Fibroblast of lung (primary cell): Measurements from ENCODE around the gene CPA4. TPM values are rescaled to one million over a fixed set of nuclear protein-coding genes. Genes with fewer than 3 reads are reported as not detected.
A peak's percentile ranks its signal among the peaks of the same experiment; 100 is the strongest.
"Not testable (repeated sequence)": the region's sequence is repeated elsewhere in the genome, so short reads cannot be mapped to it uniquely, and the experiment has no call there.

ENCODE experiments used
- DNase-seq, 2 donors: peaks; one replicate each; pipeline versions ENCODE4 v3.0.0 to v3.0.0-alpha.2; 2010; ENCODE audit warnings: low read depth in 2 of 2
- H2AFZ ChIP-seq: 2 replicates; pipeline ENCODE4 v1.5.1; 2012; ENCODE audit warnings: low read length, control low read depth, inconsistent platforms
- H3K27ac ChIP-seq: 2 replicates; pipeline ENCODE4 v1.5.1; 2011; ENCODE audit warnings: low read length, control low read depth; ENCODE audit not compliant: insufficient read depth
- H3K27me3 ChIP-seq: 2 replicates; pipeline ENCODE4 v1.5.1; 2011; ENCODE audit warnings: mild to moderate bottlenecking, low read length; ENCODE audit not compliant: control insufficient read depth, insufficient read depth
- H3K36me3 ChIP-seq: 2 replicates; pipeline ENCODE4 v1.5.1; 2011; ENCODE audit warnings: low read length; ENCODE audit not compliant: control insufficient read depth, insufficient read depth
- H3K4me1 ChIP-seq: 2 replicates; pipeline ENCODE4 v1.5.1; 2011; ENCODE audit warnings: low read length; ENCODE audit not compliant: control insufficient read depth, insufficient read depth; ENCODE audit errors: extremely low read depth
- H3K4me2 ChIP-seq: 2 replicates; pipeline ENCODE4 v1.5.1; 2011; ENCODE audit warnings: low read length, control low read depth; ENCODE audit not compliant: insufficient read depth; ENCODE audit errors: extremely low read depth
- H3K4me3 ChIP-seq, 4 experiments: fragments of 200-600 bp in 1 of 4; sonication (generic) in 1 of 4; replicated peaks in 1 of 4; 2 replicates each; pipeline ENCODE4 v1.5.1; 2011 to 2016; ENCODE audit warnings: low read length in 4 of 4, low read depth in 3 of 4, mild to moderate bottlenecking in 3 of 4, control low read depth in 2 of 4, inconsistent platforms in 1 of 4, mixed read lengths in 1 of 4; ENCODE audit not compliant: insufficient read depth in 1 of 4; ENCODE audit errors: control extremely low read depth in 1 of 4
- H3K79me2 ChIP-seq: 2 replicates; pipeline ENCODE4 v1.5.1; 2012; ENCODE audit warnings: mild to moderate bottlenecking, low read length, inconsistent platforms; ENCODE audit not compliant: control insufficient read depth, insufficient read depth
- H3K9ac ChIP-seq: 2 replicates; pipeline ENCODE4 v1.5.1; 2011; ENCODE audit warnings: mild to moderate bottlenecking, low read length, control low read depth; ENCODE audit not compliant: insufficient read depth
- H3K9me3 ChIP-seq: 2 replicates; pipeline ENCODE4 v1.5.1; 2012; ENCODE audit warnings: low read depth, low read length; ENCODE audit not compliant: control insufficient read depth, insufficient read depth
- H4K20me1 ChIP-seq: 2 replicates; pipeline ENCODE4 v1.5.1; 2011; ENCODE audit warnings: low read length; ENCODE audit not compliant: control insufficient read depth, insufficient read depth; ENCODE audit errors: extremely low read depth
- EZH2 ChIP-seq: IDR thresholded peaks from 2 replicates; pipeline ENCODE4 v1.5.1; 2012; ENCODE audit warnings: low read length, control low read depth, mild to moderate bottlenecking; ENCODE audit errors: missing control alignments
- polyA plus RNA-seq, 2 donors: library from polyadenylated mRNA; depleted of rRNA in 1 of 2; stranded (reverse) in 1 of 2; unstranded in 1 of 2; fragments of >200 nt; gene quantifications; 2 replicates each; pipeline ENCODE4 v1.2.1, GENCODE V29; 2011 to 2012; ENCODE audit warnings: missing spikeins in 1 of 2
- total RNA-seq: library from RNA; depleted of rRNA; stranded (reverse); fragments of >200 nt; gene quantifications from 2 replicates; pipeline ENCODE4 v1.2.1, GENCODE V29; 2014
- TF ChIP-seq, protein P1 (sequence below), 2 donors: IDR thresholded peaks in 1 of 2; conservative IDR thresholded peaks in 1 of 2; 1 replicate in 1 of 2; 2 replicates in 1 of 2; pipeline ENCODE4 v1.5.1; 2011 to 2012; ENCODE audit warnings: low read length in 2 of 2, control low read depth in 1 of 2, inconsistent platforms in 1 of 2, low read depth in 1 of 2, mild to moderate bottlenecking in 1 of 2

The CPA4 gene
- total and polyA plus RNA-seq, 2 donors (not counting 1 experiment from before 2014, with no cell fraction given): 6.4 to 48.3 TPM

DNA sequence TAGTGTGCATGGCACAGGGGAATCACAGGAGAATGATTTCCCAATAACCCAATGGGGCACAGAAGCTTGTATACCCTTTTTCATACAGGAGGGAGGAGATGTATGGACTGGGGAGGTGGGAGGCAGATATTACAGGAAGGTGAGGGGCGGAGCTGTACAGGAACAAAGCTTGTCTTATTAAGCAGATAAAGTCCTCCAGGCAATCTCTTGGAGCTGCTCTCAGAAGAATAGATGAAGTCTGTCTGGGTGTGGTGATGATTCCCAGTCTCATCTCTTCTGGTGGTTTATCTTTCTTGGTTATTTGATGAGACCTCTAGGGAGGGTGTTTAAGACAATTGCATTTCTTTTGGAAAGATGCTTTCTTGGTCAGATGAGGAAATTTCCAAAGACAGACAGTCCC lies 26.6 kb downstream of the CPA4 start:
- DNase-seq: no peak
- Histone ChIP-seq H3K27ac (no peak overlapping the region), H3K27me3 (no peaks in the 10 kb centered on the region)

DNA sequence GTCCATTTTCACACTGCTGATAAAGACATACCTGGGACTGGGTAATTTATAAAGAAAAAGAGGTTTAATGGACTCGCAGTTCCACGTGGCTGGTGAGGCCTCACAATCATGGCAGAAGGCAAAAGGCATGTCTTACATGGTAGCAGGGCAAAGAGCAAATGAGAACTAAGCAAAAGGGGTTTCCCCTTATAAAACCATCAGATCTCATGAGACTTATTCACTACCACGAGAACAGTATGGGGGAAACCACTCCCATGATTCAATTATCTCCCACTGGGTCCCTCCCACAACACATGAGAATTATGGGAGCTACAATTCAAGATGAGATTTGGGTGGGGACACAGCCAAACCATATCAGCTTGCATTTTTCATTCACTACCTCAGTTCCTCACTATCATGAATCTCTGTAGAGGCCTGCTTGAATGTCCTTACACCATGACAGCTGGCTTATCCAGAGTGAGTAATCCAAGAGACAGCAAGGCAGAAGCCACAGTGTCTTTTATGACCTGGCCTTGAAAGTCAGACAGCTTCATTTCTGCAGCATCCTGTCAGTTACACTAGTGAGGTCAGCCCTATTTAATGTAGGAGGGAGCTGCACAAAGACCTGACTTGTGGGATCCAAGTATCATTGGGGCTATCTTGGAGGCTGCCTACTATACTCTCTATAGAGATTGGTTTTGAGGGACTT lies 28.7 kb downstream of the CPA4 start:
- not testable (repeated sequence) for H3K27me3 ChIP-seq, H3K4me3 ChIP-seq, H3K27ac ChIP-seq, H2AFZ ChIP-seq, H3K9ac ChIP-seq, H4K20me1 ChIP-seq, H3K79me2 ChIP-seq, H3K36me3 ChIP-seq, H3K4me1 ChIP-seq, H3K9me3 ChIP-seq, H3K4me2 ChIP-seq
- peak in 1 of 2 donors; percentile 38 for DNase-seq

More for the DNA sequence above, 26.6 kb downstream of the CPA4 start:
- Histone ChIP-seq H3K36me3 (no peaks in the 10 kb centered on the region), H3K4me1 (no peaks in the 10 kb centered on the region), H3K4me3 (no peak overlapping the region), H3K79me2 (no peaks in the 10 kb centered on the region), H3K9me3 (no peaks in the 10 kb centered on the region), H3K9ac (no peak overlapping the region), H4K20me1 (no peaks in the 10 kb centered on the region), H2AFZ (no peak overlapping the region), H3K4me2 (no peak overlapping the region)
- TF ChIP-seq EZH2: no peak
- TF ChIP-seq, protein P1, sequence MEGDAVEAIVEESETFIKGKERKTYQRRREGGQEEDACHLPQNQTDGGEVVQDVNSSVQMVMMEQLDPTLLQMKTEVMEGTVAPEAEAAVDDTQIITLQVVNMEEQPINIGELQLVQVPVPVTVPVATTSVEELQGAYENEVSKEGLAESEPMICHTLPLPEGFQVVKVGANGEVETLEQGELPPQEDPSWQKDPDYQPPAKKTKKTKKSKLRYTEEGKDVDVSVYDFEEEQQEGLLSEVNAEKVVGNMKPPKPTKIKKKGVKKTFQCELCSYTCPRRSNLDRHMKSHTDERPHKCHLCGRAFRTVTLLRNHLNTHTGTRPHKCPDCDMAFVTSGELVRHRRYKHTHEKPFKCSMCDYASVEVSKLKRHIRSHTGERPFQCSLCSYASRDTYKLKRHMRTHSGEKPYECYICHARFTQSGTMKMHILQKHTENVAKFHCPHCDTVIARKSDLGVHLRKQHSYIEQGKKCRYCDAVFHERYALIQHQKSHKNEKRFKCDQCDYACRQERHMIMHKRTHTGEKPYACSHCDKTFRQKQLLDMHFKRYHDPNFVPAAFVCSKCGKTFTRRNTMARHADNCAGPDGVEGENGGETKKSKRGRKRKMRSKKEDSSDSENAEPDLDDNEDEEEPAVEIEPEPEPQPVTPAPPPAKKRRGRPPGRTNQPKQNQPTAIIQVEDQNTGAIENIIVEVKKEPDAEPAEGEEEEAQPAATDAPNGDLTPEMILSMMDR (conservative IDR thresholded peaks at IDR 0.05 in 1 of 2, IDR thresholded peaks at IDR 0.05 in 1 of 2; ENCODE audit: low read depth in 1 of 2, low read length in 2 of 2): no peak

DNA sequence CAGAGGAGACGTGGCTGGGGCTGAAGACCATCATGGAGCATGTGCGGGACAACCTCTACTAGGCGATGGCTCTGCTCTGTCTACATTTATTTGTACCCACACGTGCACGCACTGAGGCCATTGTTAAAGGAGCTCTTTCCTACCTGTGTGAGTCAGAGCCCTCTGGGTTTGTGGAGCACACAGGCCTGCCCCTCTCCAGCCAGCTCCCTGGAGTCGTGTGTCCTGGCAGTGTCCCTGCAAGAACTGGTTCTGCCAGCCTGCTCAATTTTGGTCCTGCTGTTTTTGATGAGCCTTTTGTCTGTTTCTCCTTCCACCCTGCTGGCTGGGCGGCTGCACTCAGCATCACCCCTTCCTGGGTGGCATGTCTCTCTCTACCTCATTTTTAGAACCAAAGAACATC lies 29.7 kb downstream of the CPA4 start:
- no peaks in the 10 kb centered on the region for H3K9me3 ChIP-seq
- no peak overlapping the region for H3K27ac ChIP-seq
- no peaks in the 10 kb centered on the region for H3K36me3 ChIP-seq
- no peak overlapping the region for H3K9ac ChIP-seq
- H4K20me1 ChIP-seq: no peaks in the 10 kb centered on the region
- no peak for DNase-seq
- no peak overlapping the region for H2AFZ ChIP-seq
- no peaks in the 10 kb centered on the region for H3K4me1 ChIP-seq
- no peaks in the 10 kb centered on the region for H3K79me2 ChIP-seq
- H3K4me3 ChIP-seq: no peak overlapping the region
- no peak overlapping the region for H3K4me2 ChIP-seq
- H3K27me3 ChIP-seq: no peaks in the 10 kb centered on the region
- TF ChIP-seq, protein P1 (conservative IDR thresholded peaks at IDR 0.05 in 1 of 2, IDR thresholded peaks at IDR 0.05 in 1 of 2; ENCODE audit: low read depth in 1 of 2, low read length in 2 of 2): no peak
- no peak for TF ChIP-seq EZH2
